ENCODE measurements around the gene DUSP2.

- TF ChIP-seq POLR2A (IDR thresholded peaks at IDR 0.05): no peak
- TF ChIP-seq, protein P1, sequence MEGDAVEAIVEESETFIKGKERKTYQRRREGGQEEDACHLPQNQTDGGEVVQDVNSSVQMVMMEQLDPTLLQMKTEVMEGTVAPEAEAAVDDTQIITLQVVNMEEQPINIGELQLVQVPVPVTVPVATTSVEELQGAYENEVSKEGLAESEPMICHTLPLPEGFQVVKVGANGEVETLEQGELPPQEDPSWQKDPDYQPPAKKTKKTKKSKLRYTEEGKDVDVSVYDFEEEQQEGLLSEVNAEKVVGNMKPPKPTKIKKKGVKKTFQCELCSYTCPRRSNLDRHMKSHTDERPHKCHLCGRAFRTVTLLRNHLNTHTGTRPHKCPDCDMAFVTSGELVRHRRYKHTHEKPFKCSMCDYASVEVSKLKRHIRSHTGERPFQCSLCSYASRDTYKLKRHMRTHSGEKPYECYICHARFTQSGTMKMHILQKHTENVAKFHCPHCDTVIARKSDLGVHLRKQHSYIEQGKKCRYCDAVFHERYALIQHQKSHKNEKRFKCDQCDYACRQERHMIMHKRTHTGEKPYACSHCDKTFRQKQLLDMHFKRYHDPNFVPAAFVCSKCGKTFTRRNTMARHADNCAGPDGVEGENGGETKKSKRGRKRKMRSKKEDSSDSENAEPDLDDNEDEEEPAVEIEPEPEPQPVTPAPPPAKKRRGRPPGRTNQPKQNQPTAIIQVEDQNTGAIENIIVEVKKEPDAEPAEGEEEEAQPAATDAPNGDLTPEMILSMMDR (IDR thresholded peaks at IDR 0.05): no peak
Measured at GRCh38 chr2:96188821-96189526, 43.7 kb upstream of the DUSP2 start.

Measured in Peyer's patch (tissue), 4 donors.